22Rv1 (cell line): ENCODE data around the gene SPATA32.

Experiments used
- CTCF ChIP-seq: fragments of 450-650 bp; IDR thresholded peaks from 2 replicates; pipeline ENCODE4 v1.5.1; 2017; ENCODE audit warnings: mild to moderate bottlenecking
- ZFX ChIP-seq: fragments of 450-650 bp; IDR thresholded peaks from 2 replicates; pipeline ENCODE4 v1.6.1; 2017; ENCODE audit warnings: antibody characterized with exemption, borderline replicate concordance

- TF ChIP-seq CTCF (no peak), ZFX (no peak)
These were observed 45.6 kb upstream of the SPATA32 start for GRCh38 chr17:45307290-45308015.
